Suprapubic skin (tissue), 3 donors: ENCODE measurements around the gene RNF144B.

Experiments used
- EP300 ChIP-seq: sonication (generic); formaldehyde crosslinking; IDR thresholded peaks from one replicate; pipeline ENCODE4 v1.6.1; 2017; ENCODE audit warnings: antibody characterized with exemption
- POLR2A ChIP-seq, 2 donors: fragments of 450-650 bp; IDR thresholded peaks; one replicate each; pipeline ENCODE4 v1.6.1; 2017; ENCODE audit warnings: antibody characterized with exemption in 2 of 2, mild to moderate bottlenecking in 2 of 2, moderate library complexity in 2 of 2
- TF ChIP-seq, protein P1 (sequence below), 2 donors: fragments of 200-600 bp in 1 of 2; fragments of 450-650 bp in 1 of 2; sonication (generic) in 1 of 2; IDR thresholded peaks; one replicate each; pipeline ENCODE4 v1.5.1; 2016 to 2019; ENCODE audit warnings: antibody characterized with exemption in 2 of 2, mild to moderate bottlenecking in 1 of 2, moderate library complexity in 1 of 2

DNA sequence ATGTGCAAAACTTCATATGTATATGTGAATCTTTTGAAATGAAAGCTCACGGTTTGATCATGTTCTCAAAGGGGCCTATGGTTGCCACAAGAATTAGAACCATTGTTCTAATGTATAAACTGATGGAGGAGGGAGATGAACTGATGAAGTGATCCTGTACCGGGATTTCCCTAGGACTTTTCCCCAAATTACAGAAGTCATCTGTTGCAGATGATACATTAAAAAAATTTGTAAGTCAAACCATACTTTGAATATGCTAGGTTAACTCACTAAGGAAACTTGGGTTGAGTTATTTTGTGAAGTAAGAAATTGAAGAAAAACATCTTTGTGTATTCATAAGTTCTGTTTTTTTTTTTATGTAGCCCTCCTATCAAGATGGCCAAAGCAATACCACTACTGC is 33.9 kb upstream of the RNF144B start:
- no peak for TF ChIP-seq POLR2A (IDR thresholded peaks at IDR 0.05)
- TF ChIP-seq, protein P1, sequence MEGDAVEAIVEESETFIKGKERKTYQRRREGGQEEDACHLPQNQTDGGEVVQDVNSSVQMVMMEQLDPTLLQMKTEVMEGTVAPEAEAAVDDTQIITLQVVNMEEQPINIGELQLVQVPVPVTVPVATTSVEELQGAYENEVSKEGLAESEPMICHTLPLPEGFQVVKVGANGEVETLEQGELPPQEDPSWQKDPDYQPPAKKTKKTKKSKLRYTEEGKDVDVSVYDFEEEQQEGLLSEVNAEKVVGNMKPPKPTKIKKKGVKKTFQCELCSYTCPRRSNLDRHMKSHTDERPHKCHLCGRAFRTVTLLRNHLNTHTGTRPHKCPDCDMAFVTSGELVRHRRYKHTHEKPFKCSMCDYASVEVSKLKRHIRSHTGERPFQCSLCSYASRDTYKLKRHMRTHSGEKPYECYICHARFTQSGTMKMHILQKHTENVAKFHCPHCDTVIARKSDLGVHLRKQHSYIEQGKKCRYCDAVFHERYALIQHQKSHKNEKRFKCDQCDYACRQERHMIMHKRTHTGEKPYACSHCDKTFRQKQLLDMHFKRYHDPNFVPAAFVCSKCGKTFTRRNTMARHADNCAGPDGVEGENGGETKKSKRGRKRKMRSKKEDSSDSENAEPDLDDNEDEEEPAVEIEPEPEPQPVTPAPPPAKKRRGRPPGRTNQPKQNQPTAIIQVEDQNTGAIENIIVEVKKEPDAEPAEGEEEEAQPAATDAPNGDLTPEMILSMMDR (IDR thresholded peaks at IDR 0.05): no peak
- TF ChIP-seq EP300: no peak
